Panc1 (cell line): Measurements from ENCODE around the gene CAGE1.
"Not testable (repeated sequence)": the region's sequence is repeated elsewhere in the genome, so short reads cannot be mapped to it uniquely, and the experiment has no call there.

ENCODE experiments used
- POLR2AphosphoS5 ChIP-seq: IDR thresholded peaks from 2 replicates; pipeline ENCODE4 v1.6.1; 2012; ENCODE audit warnings: mild to moderate bottlenecking, low read depth, low read length, moderate library complexity
- TF ChIP-seq, protein P1 (sequence below): fragments of 450-650 bp; IDR thresholded peaks from 2 replicates; pipeline ENCODE4 v1.5.1; 2017; ENCODE audit warnings: mild to moderate bottlenecking
- TF ChIP-seq, protein P2 (sequence below), 2 experiments: IDR thresholded peaks; 2 replicates each; pipeline ENCODE4 v1.6.1; 2011 to 2012; ENCODE audit warnings: low read depth in 2 of 2, control low read depth in 1 of 2, low read length in 1 of 2, mild to moderate bottlenecking in 1 of 2, moderate library complexity in 1 of 2; ENCODE audit not compliant: insufficient read depth in 1 of 2

DNA sequence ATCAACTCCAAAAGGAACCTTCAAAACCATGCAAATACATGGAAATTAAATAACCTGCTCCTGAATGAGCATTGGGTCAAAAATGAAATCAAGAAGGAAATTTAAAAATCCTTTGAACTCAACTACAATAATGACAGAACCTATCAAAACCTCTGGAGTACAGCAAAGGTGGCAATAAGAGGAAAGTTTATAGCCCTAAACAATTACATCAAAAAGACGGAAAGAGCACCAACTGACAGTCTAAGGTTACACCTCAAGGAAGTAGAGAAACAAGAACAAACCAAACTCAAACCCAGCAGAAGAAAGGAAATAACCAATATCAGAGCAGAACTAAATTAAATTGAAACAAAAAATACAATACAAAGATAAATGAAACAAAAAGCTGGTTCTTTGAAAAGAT, 39.0 kb downstream of the CAGE1 start:
- TF ChIP-seq, protein P1, sequence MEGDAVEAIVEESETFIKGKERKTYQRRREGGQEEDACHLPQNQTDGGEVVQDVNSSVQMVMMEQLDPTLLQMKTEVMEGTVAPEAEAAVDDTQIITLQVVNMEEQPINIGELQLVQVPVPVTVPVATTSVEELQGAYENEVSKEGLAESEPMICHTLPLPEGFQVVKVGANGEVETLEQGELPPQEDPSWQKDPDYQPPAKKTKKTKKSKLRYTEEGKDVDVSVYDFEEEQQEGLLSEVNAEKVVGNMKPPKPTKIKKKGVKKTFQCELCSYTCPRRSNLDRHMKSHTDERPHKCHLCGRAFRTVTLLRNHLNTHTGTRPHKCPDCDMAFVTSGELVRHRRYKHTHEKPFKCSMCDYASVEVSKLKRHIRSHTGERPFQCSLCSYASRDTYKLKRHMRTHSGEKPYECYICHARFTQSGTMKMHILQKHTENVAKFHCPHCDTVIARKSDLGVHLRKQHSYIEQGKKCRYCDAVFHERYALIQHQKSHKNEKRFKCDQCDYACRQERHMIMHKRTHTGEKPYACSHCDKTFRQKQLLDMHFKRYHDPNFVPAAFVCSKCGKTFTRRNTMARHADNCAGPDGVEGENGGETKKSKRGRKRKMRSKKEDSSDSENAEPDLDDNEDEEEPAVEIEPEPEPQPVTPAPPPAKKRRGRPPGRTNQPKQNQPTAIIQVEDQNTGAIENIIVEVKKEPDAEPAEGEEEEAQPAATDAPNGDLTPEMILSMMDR = not testable (repeated sequence)
- TF ChIP-seq, protein P2, sequence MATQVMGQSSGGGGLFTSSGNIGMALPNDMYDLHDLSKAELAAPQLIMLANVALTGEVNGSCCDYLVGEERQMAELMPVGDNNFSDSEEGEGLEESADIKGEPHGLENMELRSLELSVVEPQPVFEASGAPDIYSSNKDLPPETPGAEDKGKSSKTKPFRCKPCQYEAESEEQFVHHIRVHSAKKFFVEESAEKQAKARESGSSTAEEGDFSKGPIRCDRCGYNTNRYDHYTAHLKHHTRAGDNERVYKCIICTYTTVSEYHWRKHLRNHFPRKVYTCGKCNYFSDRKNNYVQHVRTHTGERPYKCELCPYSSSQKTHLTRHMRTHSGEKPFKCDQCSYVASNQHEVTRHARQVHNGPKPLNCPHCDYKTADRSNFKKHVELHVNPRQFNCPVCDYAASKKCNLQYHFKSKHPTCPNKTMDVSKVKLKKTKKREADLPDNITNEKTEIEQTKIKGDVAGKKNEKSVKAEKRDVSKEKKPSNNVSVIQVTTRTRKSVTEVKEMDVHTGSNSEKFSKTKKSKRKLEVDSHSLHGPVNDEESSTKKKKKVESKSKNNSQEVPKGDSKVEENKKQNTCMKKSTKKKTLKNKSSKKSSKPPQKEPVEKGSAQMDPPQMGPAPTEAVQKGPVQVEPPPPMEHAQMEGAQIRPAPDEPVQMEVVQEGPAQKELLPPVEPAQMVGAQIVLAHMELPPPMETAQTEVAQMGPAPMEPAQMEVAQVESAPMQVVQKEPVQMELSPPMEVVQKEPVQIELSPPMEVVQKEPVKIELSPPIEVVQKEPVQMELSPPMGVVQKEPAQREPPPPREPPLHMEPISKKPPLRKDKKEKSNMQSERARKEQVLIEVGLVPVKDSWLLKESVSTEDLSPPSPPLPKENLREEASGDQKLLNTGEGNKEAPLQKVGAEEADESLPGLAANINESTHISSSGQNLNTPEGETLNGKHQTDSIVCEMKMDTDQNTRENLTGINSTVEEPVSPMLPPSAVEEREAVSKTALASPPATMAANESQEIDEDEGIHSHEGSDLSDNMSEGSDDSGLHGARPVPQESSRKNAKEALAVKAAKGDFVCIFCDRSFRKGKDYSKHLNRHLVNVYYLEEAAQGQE (IDR thresholded peaks at IDR 0.05; ENCODE audit: insufficient read depth in 1 of 2, low read depth in 2 of 2, low read length in 1 of 2) = not testable (repeated sequence)
- not testable (repeated sequence) for TF ChIP-seq POLR2AphosphoS5
